GM19240 (cell line): ENCODE measurements around the gene IDUA.
"Not testable (repeated sequence)": the region's sequence is repeated elsewhere in the genome, so short reads cannot be mapped to it uniquely, and the experiment has no call there.

Experiments
- DNase-seq: peaks from one replicate; pipeline ENCODE4 v3.0.0; 2011; ENCODE audit warnings: low spot score; ENCODE audit not compliant: insufficient read length

Gene IDUA

DNA sequence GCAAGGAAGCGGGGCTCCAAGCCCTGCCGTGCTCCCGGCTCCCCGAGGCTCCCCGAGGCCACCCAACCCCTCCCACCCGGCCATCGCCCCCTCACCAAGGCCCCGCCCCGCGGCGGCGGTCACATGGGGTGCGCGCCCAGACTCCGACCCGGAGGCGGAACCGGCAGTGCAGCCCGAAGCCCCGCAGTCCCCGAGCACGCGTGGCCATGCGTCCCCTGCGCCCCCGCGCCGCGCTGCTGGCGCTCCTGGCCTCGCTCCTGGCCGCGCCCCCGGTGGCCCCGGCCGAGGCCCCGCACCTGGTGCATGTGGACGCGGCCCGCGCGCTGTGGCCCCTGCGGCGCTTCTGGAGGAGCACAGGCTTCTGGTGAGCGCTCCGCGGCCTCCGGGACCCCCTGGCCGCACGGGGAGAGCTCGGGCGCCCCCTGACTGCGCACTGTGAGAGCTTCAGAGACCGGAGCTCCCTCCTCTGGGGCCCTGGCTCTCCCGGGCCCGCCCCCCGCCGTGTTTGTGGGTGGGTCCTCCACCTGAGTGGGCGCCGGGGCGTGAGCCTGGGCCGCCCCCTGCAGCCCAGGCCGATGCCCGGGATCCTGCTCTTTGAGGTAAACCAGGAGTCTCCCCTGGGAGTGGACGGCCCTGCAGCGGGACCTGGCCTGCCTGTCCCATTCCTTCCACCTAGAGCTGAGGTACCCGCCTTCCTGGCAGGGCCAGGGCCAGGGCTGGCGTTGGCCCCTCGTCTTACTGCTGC, at the start of gene IDUA:
Gene IDUA (plus strand): TSS at position 166 of the 745 bp plus-strand sequence. CDS start 41 bp downstream, at position 207.
- peak; percentile 85 for DNase-seq

DNA sequence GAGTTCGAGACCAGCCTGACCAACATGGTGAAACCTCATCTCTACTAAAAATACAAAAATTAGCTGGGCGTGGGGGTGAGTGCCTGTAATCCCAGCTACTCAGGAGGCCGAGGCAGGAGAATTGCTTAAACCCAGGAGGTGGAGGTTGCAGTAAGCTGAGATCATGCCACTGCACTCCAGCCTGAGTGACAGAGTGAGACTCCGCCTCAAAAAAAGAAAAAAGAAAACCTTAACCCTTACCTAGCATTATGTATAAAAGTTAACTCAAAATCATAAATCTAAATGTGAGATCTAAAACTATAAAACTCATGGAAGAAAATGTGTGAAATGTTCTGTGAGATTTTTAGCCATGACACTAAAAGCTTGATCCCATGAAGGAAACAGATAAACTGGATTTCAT, 47.3 kb upstream of the IDUA start:
- not testable (repeated sequence) for DNase-seq

DNA sequence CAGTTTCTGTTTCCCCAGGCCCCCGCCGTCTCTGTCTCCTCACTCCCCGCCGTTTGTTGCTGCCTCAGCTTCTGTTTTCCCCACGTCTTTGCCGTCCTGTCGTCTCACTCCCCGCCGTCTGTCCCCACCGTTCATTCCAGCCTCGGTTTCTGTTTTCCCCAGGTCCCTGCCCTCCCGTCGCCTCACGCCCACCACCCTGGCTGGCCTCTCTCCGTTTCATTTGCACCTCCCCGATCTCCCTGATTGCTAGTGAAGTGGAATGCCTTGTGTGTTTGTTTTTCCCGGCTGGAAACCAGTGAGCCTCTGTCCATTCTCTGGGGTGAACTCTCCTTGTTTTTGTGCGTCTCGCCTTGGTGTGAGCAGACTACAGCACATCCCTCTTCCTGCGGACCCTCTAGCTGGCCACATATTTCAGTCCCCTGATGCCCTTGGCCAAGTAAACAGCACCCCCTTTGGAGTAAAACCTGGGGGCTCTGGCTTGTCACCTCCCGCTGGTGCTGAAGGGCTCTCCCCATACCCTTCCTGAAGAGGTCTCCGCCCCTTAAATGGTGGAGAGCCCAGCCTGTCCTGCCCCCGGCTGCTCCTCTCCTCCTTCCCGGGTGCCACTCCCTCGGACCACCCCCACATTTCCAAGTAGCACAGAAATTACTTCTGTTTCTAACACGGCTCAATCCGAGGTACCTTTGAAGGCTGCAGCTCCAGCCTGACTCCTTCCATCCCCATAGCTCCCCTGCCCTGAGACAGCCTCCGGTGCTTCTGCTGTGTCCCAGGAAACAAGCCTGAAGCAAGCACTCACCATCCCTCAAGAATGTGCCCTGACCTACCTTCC, 41.4 kb upstream of the IDUA start:
- no peak for DNase-seq

DNA sequence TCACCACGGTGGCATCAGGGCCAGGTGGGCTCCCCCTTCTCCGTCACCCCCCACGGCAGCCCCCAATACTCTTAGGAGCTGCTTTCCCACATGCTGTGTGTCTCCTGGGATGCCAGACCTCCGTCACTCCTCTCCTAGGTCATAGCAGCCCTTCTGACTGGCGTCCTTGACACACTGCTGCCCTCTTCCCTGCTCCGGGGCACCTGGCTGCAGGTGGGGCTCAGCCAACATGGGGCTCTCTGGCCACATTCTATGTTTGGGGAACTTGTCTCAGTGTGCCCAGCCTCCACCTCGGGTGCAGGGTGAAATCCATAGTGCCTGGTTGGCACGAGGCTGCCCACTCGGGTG, 40.8 kb upstream of the IDUA start:
- DNase-seq: no peak

DNA sequence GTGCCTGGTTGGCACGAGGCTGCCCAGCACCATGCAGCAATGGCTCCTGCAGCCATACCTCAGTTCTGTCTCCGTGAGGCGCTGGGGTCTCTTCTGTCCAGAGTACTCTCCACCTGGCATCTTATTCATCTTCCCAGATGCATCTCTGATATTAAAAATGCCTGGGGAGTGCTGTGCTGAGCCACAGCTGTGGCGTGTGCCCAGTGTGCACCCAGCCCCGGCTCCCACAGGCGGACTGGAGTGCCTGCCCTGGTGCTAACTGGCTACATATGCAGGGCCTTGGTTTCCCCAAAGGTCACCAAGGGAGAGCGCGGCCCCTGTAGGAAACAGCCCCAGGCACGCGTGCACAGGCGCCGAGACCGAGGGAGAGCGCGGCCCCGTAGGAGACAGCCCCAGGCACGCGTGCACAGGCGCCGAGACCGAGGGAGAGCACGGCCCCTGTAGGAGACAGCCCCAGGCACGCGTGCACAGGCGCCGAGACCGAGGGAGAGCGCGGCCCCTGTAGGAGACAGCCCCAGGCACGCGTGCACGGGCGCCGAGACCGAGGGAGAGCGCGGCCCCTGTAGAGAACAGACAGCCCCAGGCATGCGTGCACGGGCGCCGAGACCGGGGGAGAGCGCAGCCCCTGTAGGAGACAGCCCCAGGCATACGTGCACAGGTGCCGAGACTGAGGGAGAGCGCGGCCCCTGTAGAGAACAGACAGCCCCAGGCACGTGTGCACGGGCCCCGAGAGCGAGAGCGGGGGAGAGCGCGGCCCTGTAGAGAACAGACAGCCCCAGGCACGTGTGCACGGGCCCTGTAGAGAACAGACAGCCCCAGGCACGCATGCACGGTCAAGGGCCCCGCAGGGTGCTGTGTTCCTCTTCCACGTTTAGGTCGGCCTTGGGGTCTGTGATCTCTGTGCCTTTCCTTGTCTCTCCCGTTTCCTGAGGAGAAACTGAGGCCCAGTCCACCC, 40.0 kb upstream of the IDUA start:
- DNase-seq: no peak

DNA sequence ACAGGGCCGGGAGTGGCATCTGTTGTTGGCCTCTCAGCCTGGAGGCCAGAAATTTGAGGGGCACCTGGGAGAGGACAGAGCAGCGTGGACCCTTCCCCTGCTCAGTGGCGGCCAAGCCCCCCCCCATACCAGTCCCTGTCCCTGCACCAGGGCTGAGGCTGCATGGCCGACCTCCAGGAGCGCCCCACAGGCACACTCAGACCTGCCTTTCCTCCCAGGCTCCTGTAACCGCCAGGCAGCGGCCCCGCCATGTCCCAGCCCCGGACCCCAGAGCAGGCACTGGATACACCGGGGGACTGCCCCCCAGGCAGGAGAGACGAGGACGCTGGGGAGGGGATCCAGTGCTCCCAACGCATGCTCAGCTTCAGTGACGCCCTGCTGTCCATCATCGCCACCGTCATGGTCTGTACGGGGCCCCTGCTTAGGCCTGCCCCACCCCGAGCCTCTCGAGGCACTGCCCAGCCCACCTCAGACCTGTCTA, 39.3 kb upstream of the IDUA start:
- no peak for DNase-seq

DNA sequence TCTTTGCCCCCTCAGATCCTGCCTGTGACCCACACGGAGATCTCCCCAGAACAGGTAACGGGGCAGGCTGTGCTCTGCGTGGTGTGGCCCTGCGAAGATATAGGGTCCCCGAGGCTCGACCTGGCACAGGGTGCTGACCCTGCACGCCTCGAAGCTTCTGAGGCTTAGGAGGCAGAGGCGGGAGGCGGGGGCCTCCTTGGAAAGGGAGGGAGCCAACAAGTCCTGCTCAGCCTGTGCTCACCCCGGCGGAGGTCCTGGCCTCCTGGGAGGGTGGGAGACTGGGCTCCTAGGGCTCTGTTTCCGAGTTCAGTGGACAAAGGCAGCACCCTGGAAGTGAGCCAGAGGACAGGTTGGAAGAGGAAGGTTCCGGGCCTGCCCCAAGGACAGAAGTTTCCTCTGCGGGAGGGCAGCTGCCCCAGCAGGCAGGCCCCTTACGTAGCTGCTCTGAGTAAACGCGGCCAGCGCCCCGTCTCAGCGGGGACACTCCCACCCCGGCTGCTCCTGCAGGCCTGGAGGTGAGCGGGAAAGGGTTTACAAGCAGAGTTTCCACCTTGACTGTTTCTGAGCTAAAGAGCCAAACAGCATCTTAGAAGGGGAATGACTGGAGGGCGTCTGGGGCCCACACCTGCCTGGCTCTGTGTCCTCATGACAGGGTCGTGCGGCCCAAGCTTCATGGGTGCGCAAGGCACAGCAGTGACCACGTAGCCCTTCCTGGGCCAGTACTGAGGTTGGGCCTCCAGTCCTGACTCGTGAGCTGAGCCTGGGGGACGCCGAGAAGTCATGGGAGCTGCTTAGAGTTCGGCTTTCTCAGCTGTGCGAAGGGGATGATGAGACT, 38.5 kb upstream of the IDUA start:
- DNase-seq: no peak

DNA sequence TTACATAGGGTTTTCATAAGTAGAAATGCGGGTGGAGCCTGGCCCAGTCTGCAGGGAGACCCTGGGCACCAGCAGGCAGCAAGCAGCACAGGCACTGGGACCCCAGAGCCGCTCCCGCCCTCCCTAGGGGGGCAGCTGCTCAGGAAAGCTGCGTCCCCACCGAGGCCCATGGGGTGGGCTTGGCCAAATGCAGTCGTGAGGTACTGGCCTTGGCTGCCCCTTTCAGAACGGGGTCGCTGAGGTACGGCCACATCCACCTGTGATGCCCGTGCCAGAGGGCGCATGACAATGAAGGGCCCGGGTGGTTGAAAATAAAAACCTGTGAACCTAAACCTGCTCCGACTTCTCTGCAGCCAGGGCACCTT, 37.9 kb upstream of the IDUA start:
- DNase-seq: no peak

DNA sequence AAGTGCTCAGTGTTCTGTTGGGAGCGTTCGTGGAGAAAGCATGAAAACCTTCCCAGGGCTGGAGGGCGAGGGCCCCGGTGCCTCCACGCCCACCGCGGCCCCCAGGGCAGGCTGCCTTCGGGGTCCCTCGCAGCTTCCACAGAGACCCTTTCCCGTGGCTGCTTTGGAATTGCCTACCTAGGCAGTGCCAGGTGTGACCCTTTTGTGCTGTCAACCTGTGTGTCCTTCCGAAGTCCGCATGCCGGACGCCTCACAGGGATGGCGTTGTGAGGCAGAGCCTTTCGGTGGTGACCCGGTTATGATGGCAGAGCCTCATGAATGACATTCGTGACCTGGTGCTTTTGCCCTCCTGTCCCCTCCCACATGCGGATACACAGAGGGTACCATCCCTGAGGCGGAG, 37.2 kb upstream of the IDUA start:
- no peak for DNase-seq

DNA sequence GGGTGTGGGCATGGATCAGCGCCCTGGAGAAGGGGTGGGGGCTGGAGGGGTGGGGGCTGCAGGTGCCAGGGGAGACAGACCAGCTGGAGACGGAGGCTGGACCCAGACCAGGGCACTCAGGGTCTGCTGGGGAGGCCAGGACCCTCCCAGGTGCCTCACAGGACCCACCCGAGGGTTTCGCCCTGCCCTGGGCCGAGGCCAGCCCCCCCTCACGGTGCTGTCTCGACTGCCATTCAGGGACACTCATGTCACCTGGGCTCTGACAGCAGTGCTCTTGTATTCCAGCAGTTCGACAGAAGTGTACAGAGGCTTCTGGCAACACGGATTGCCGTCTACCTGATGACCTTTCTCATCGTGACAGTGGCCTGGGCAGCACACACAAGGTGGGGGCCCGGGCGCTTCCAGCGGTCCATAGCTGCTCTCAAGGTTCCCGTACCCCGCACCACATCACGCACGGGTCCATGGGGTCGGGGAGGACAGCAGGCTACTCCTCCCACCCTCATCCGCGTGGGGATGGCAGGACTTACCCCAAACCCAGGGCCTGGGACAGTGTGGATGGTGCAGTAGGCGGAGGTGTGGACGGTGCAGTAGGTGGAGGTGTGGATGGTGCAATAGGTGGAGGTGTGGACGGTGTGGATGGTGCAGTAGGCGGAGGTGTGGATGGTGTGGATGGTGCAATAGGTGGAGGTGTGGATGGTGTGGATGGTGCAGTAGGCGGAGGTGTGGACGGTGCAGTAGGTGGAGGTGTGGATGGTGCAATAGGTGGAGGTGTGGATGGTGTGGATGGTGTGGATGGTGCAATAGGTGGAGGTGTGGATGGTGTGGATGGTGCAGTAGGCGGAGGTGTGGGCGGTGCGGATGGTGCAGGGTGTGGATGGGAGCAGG, 36.5 kb upstream of the IDUA start:
- no peak for DNase-seq

DNA sequence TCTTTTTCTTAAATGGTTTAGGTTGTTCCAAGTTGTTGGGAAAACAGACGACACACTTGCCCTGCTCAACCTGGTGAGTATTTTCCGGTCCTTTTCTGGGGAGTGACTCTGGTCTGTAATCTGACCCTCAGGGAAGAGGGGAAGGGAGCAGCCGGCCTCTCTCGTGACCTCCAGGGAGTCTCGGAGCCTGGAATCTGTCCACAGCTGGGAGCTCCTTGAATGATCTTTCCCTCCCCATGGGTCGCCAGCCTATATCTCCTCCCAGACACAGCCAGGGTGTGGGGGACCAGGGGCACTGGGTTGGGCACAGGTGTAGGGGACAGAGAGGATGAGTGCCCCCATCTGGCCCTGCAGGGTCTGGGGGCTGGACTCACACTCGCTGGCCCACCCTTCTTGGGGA, 35.7 kb upstream of the IDUA start:
- DNase-seq: no peak

DNA sequence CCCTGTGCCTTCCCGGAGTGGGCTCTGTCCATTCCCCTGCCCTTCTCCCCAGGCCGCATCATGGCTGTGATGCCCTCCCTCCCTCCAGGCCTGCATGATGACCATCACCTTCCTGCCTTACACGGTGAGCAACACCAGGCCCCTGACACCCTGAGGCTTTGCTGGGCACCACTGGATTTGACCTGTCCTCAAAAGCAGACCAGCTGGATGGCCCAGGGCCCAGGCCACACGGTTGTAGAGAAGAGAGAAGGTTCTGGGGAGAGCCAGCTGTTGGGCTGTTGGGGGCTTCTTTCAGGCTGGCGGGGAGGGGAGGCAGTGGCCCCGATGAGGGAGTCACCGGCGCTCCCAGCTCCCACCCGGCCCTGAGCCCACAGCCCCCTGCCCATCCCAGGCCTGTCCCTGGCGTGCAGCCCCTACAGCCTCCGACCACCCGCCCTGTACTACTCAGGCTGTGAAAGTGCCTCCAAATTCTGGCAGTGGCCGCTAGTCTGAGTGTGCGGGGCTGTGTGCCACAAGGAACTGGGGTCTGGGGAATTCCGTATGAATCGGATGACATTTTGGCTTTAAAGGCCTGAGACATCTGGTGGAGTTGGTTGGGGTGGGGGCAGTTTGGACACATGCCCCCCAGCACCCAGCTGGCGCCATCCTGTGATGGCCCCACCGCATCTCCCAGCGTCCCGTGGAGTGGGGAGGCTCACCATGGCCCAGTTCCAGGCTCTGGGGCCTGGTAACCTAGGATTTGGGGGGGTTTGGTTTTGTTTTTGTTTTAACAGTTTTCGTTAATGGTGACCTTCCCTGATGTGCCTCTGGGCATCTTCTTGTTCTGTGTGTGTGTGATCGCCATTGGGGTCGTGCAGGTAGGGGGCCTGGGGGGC, 35.0 kb upstream of the IDUA start:
- no peak for DNase-seq

DNA sequence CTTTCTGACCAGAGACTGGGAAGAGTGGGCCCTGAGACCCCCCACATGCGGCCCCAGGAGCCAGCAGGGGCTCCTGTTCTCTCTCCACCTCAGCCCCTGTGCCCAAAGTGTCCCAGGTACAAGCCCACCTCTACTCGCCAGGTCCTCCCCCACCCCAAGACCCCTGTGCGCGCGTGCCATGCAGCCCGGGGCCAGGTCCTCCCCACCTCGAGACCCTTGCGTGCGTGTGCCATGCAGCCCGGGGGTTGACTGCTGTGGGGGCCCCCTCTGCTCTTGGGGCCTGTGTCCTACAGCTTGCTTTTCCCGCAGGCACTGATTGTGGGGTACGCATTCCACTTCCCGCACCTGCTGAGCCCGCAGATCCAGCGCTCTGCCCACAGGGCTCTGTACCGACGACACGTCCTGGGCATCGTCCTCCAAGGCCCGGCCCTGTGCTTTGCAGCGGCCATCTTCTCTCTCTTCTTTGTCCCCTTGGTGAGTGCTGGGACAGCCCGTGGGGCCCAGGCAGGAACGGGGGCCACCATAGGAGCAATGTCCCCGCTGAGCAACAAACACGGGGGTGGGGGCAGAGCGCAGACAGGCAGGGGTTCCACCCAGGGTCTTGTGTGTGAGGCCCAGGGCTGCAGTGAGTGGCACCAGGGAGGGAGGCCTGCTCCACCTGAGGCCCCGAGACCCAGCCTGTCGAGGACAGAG, 33.8 kb upstream of the IDUA start:
- no peak for DNase-seq

DNA sequence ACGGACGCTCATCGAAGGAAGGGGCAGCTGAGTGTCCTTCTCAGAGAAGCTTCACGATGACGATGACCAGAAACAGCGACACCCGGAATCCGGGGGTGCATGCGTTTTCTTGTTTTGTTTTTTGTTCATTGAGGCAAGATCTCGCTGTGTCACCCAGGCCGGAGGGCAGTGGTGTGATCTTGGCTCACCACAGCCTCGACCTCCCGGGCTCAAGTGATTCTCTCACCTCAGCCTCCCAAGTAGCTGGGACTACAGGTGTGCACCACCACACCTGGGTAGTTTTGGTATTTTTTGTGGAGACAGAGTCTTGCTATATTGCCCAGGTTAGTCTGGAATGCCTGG, 33.3 kb upstream of the IDUA start:
- DNase-seq: no peak

DNA sequence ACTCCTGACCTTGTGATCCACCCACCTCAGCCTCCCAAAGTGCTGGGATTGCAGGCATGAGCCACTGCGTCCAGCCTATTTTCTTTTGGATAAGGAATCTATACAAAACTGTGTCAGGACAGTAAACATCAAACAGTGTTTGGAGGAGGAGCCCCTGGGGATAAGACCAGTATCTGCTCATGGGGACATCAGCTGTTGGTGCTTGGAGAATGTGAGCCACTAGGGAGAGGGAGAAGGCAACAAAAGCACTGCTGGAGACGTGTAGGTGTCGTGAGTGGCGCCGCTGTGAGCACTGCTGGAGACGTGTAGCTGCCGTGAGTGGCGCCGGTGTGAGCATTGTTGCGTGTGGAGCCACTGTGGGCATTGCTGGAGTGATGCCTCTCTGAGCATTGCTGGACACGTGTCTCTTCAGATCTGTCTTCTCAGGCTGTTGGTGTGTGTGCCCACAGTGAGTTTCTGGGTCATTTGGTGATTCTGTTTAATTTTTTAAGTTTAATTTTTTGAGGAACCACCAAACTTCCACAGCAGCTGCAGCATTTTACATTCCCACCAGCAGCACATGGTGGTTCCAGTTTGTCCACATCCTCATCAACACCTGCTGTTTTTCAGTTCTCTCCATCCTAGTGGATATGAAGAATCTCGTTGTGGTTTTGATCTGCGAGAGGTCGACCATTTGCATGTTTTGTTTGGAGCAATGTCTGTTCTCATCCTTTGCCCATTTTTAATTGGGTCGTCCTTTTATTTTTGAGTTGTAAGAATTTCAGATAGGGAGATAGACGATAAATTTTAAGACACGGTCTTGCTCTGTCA, 32.4 kb upstream of the IDUA start:
- no peak for DNase-seq

DNA sequence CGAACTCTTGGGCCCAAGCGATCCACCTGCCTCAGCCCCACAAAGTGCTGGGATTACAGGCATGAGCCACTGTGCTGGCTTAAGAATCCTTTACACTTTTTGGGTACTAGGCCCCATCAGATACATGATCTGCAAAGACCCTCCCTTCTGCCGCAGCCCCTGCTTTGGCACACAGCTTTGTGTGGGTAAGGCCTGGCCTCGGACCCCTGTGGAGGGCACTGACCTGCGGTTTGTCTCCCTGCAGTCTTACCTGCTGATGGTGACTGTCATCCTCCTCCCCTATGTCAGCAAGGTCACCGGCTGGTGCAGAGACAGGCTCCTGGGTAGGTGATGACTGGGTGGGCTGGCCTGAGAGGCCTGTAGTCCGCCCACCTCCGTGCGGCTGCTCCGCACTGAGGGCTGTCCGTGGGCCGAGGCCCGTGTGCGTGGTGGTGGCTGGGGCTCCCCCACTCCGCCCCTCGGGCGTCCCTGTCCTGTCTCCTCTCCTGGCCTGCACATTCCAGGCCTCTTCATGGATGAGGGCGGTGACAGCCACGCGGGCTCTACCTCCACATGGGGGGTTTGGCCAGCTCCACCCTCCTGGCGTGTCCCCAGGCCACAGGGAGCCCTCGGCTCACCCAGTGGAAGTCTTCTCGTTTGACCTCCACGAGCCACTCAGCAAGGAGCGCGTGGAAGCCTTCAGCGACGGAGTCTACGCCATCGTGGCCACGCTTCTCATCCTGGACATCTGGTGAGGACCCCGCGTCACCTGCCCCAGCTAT, 31.5 kb upstream of the IDUA start:
- DNase-seq: no peak

DNA sequence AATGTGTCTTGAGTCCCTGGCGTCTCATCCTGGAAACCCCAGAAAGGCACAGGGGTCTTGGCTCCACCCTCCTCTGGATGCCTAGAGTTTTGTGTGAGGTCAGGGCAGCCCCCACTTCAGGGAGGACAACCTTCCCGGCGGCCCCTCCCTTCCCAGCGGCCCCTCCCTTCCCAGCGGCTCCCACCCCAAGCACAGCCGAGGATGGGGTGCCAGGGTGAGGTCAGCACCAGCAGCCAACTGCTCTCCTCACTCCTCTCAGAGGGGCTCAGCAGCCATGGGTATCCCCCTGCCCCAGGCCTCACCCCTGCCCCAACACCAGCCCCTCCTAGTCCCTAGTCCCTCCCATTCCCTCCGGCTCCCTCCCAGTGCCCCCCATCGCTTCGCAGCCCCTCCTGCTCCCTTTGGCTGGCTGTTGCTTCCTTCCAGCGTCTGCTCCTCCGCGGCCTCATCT, 30.9 kb upstream of the IDUA start:
- DNase-seq: no peak
